ENCODE measurements around the gene TREML1.
"Not testable (repeated sequence)": the region's sequence is repeated elsewhere in the genome, so short reads cannot be mapped to it uniquely, and the experiment has no call there.

Gene TREML1

GRCh38 chr6:41136911-41137310, 17.2 kb downstream of the TREML1 start:
- FAIRE-seq: no peak

GRCh38 chr6:41135062-41135832, 18.9 kb downstream of the TREML1 start:
- no peak for FAIRE-seq

GRCh38 chr6:41132254-41132653, 21.9 kb downstream of the TREML1 start:
- no peak for FAIRE-seq

GRCh38 chr6:41125282-41125681, 28.9 kb downstream of the TREML1 start:
- FAIRE-seq: no peak

GRCh38 chr6:41122918-41123317, 31.2 kb downstream of the TREML1 start:
- FAIRE-seq: no peak

- no peak for FAIRE-seq
Observed at GRCh38 chr6:41122373-41122772, 31.8 kb downstream of the TREML1 start.

- FAIRE-seq: no peak
Observed at GRCh38 chr6:41120058-41120457, 34.1 kb downstream of the TREML1 start.

- FAIRE-seq: no peak
Observed at GRCh38 chr6:41119508-41119907, 34.6 kb downstream of the TREML1 start.

GRCh38 chr6:41115027-41115426, 39.1 kb downstream of the TREML1 start:
- FAIRE-seq: not testable (repeated sequence)

- FAIRE-seq: no peak
Observed at GRCh38 chr6:41111017-41111416, 43.1 kb downstream of the TREML1 start.

GRCh38 chr6:41103847-41104246, 50.3 kb downstream of the TREML1 start:
- FAIRE-seq: no peak

- FAIRE-seq: no peak
Observed at GRCh38 chr6:41100871-41101287, 53.3 kb downstream of the TREML1 start.
